GM12801 (cell line): ENCODE data around the gene SLC19A1.

ENCODE experiments used
- TF ChIP-seq, protein P1 (sequence below): IDR thresholded peaks from one replicate; pipeline ENCODE4 v1.5.1; 2011; ENCODE audit warnings: control low read depth; ENCODE audit not compliant: insufficient read length; ENCODE audit errors: extremely low read depth

Gene SLC19A1

DNA sequence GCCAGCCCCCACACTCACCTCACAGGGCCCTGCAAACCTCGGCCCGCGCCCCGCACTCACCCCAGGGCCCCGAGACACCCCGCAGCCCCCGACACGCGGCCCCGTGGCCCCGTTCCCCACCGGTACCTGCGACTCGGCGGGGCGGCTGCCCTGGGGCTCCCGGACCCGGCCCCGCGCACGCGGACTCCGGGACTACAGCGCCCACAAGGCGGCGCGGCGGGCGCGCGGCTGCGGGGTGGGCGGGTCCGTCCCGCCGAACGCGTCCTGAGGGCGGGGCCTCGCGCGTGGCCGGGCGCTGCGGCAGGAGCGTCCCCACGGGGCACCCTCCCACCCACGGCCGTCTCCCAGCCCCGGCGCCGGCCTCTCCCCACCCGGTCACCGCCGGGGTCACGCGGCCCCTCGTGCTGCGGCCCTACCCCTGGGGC lies at the start of gene SLC19A1:
Gene SLC19A1, minus strand, starts transcription at position 199 of the 425 bp plus-strand sequence. CDS start 4,481 bp downstream, outside the sequence.
- TF ChIP-seq, protein P1, sequence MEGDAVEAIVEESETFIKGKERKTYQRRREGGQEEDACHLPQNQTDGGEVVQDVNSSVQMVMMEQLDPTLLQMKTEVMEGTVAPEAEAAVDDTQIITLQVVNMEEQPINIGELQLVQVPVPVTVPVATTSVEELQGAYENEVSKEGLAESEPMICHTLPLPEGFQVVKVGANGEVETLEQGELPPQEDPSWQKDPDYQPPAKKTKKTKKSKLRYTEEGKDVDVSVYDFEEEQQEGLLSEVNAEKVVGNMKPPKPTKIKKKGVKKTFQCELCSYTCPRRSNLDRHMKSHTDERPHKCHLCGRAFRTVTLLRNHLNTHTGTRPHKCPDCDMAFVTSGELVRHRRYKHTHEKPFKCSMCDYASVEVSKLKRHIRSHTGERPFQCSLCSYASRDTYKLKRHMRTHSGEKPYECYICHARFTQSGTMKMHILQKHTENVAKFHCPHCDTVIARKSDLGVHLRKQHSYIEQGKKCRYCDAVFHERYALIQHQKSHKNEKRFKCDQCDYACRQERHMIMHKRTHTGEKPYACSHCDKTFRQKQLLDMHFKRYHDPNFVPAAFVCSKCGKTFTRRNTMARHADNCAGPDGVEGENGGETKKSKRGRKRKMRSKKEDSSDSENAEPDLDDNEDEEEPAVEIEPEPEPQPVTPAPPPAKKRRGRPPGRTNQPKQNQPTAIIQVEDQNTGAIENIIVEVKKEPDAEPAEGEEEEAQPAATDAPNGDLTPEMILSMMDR = no peak

DNA sequence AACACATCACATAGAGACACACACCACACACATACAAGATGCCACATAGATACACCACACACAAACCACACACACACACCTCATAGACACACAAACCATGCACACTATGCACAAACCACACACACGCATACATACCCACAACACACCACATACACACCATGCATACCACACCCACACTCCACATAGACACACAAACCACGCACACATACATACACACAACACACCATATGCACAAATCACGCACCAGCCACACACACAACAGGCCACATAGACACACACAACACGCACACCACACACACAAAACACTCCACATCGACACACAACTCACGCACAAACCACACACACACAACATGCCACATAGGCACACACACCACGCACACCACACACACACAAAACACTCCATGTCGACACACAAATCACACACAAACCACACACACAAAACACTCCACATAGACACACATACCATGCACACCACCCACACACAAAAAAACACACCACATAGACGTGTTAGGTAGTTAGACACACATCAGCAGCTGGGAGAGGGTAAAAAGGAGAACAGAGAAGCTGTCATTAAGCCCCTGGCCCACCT lies 49.5 kb upstream of the SLC19A1 start:
- TF ChIP-seq, protein P1 = no peak

DNA sequence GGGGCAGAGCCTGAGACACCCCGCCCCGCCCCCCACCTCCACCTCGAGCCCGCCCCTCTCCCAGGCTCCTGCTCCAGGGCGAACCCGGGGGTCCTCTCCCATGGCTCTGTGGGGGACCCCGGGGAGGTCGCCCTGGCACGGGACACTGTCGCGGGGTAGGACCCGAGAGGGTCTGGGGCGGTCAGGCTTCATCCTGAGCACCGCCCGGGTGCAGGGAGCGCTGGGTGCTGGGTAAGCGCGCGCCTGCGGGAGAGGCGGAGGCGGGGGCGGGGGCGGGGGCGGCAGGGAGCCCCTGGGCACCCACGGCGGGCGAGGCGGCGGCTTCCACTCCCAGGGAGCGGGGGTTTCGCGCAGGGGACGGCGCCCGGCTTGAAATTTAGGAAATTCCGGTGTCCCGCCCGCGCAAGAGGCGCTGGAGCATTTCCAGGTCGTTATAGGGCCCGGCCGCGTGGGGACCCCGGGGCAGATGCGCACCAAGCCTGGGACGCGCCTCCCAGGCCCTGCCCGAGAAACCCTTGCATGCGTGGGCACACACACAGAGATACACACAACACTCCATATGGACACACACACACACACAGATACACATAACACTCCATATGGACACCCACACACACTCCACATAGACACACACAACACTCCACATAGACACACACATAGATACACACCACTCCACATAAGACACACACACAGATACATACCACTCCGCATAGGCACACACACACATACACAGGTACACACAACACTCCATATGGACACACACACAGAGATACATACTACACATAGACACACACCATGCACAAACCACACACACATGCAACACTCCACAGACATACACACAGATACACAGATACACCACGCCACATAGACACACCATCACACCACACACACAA lies 48.7 kb upstream of the SLC19A1 start:
- TF ChIP-seq, protein P1 = no peak

DNA sequence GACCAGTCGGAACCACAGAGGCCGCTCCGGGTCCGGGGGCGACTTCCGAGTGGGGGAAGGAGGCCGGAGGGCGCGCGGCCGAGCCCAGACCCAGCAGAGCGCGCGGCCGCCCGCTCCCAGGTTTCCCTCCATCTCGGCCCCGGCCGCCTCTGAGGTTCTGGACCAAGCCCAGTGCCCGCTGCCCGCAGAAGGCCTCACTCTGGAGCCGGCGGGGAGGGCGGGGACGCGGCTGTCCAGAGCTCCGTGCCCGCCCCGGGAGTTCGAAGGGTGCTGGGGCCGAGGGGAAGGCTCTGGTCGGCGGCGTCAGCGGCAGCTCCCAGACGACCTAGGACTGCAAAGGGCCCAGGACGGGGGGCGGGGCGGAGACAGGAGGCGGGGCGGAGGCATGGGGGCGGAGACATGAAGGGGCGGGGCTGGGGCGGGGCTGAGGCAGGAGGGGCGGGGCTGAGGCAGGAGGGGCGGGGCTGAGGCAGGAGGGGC lies 48.0 kb upstream of the SLC19A1 start:
- TF ChIP-seq, protein P1 = no peak

DNA sequence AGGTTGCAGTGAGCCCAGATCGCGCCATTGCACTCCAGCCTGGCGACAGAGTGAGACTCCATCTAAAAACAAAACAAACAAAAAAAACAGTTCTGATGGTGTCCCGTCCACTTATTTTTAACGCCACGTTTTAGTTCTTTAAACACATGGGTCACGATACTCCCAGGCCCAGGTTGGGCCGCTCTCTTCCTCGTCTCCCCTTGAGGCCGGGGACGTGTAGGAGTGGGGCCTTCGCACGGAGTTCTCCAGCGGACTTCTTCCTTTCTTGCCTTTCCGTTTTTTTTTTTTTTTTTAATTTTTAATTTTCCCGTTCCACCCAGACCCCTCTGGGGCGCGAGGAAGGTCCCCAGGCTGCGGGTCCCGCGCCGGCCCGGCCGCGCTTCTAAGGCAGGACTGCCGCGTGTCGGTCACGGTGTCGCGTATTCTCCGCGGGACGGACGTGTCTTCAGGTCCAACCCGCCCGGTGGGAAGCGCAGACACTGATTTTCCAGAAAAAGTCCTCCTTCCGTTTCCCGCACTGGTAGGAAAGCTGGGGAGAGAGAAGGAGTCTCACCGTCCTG lies 47.5 kb upstream of the SLC19A1 start:
- TF ChIP-seq, protein P1 = no peak

DNA sequence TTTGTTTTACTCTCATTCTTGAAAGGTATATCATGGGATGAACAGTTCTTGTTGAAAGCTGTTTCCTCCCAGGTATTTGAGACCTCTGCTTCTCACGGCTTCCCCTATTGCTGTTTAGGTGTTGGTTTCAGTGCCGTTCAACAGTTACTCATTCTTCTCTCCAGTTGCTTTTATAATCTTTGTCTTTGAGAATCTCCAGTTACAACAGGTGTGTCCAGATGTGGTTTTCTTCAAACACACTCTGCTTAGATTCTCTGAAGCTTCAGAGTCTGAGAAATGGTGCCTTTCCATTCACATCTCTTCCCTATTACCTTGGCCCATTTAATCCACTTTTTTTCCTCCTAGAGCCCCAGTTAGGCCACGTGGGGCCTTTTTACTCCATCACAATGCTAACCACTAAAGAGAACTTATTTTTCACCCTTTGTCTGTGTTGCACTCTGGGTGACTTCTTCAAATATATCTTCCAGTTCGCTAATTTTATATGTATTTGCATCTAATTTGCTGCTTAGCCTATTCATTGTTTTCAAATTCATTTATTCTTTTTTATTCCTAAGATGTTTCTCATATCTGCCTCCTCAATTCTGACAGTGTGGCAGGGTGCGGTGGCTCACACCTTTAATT lies 46.7 kb upstream of the SLC19A1 start:
- TF ChIP-seq, protein P1 = no peak
